GM12874 (cell line): ENCODE measurements around the gene TGM6.

Experiments used
- CTCF ChIP-seq: IDR thresholded peaks from 2 replicates; pipeline ENCODE4 v1.5.1; 2011; ENCODE audit warnings: low read depth, mild to moderate bottlenecking, control low read depth, low read length, moderate library complexity; ENCODE audit not compliant: insufficient read depth

Gene TGM6

DNA sequence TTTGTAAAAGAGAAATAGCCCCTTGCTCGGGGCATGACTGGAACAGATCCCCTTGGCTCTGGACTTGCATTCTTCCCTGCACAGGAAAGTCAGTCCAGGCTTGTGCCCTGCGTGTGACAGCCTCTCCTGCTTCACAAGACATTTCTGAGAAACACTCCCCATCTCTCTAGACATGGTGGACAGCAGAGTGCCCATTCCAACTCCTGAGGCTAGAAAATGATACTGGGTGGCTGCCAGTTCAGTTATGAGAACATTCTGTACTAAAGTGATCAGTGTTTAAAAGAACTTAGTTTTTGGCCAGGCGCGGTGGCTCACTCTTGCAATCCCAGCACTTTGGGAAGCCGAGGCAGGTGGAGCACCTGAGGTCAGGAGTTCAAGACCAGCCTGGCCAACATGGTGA is 43.6 kb upstream of the TGM6 start:
- TF ChIP-seq CTCF, result no peak

DNA sequence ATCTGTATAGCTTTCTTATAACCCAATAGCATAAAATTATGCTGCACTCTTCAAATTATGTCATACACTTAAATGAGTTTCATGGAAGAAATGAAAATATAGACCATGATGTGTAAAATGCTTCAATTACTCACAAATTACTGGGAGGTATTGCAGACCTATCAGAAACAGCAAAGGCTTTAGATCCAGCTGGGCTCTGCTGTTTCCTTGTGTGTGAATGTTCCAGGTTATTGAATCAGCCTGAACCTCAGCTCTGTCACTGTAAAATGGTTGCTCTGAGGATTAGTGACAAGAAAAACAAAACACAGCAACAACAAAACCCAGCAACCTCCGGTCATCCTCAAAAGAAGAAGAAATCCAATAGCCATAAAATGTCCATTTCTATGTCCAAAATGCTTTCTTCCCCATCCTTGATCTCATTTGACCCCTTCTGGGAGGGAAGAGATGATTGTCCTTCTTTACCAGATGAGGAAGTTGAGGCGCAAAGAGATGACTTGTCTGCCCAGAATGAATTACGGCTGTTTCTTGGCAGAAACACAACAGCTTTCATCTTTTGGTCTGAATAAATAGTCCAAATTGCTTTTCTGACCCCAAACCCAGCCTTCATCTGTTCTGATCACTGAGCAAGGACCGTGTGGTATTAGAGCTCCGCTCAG is 42.2 kb upstream of the TGM6 start:
- no peak for TF ChIP-seq CTCF

DNA sequence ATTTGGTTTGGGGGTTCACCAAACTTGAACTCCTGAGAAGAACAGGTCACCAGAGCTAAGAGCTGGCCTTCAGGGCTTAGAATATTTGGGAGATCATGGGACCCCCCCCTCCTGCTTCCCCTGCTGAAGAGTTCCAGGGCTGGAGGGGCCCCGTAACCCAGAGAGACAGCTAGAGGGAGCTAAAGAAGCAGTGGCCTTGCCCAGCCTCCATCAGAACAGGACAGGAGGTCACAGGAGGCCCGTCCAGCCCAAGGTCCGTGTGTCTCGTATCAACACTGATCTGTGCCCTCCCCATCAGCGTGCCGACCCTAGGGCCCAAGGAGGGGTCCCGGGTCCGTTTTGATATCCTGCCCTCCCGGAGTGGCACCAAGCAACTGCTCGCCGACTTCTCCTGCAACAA is 40.6 kb upstream of the TGM6 start:
- no peak for TF ChIP-seq CTCF

GRCh38 chr20:2340823-2341222 is 39.9 kb upstream of the TGM6 start:
- no peak for TF ChIP-seq CTCF

DNA sequence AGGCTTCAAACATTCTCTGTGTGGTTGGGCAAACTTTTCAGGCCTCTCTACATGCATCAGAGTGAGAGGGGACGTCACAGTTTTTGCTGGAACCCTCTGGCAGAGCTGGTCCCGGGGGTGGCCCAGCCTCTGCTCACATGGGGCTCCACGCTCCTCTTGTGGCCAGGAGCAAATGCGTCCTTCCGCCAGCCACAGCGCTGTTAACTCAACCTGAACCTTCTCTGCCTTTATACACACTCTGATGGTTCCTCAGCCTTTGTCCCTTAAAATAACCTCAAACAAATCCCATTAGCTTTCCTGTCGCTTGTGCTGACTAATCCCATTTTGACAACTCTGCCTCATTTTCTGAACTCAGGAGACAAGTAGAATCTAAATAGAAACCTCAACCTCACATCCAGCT is 39.4 kb upstream of the TGM6 start:
- no peak for TF ChIP-seq CTCF

- TF ChIP-seq CTCF, result no peak
These were observed 38.5 kb upstream of the TGM6 start for GRCh38 chr20:2342243-2342642.

DNA sequence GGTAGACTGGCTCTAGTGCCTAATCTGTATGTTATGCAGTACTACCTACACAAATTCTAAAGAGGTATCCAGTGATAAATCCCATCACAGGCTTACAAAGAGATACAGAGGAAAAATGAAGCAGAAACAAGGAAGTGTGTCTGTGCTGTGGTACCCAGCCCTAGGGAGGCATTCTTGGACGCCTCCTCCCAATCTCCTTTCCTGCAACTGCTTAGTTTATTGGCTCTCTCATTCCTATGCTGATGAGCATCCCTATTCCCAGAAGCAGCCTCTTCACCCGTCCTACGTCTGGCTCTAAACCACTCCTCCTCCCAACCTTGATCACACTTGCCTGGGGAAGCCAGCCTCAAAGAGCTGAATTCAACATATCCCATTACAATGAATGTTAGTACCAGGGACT is 34.5 kb upstream of the TGM6 start:
- no peak for TF ChIP-seq CTCF
